MCF 10A (cell line): ENCODE results near the gene CTNND1. TPM values are rescaled to one million over a fixed set of nuclear protein-coding genes. Genes with fewer than 3 reads are reported as not detected.

ENCODE experiments used
- BruUV-seq: library from RNA; stranded (reverse); fragments of 400-500 nt; replicated peaks from 2 replicates; lab custom pipeline; 2021; lab: Mats Ljungman, UMichigan
- CTCF ChIA-PET: fragments of 300-600 bp; sonication (Branson Sonifier 250); formaldehyde crosslinking; extraction: SDS; loops from one replicate; lab custom pipeline; 2021; ENCODE audit warnings: antibody characterized with exemption, inconsistent platforms; lab: Yijun Ruan, JAX
- POLR2A ChIA-PET: fragments of 300-600, 350-650 bp; sonication (Branson Sonifier 250); formaldehyde crosslinking; extraction: SDS; loops from one replicate; lab custom pipeline; 2020; ENCODE audit warnings: antibody characterized with exemption, inconsistent platforms; lab: Yijun Ruan, JAX
- DNase-seq: peaks from one replicate; pipeline ENCODE4 v3.0.0-alpha.2; 2018; ENCODE audit not compliant: unreplicated experiment
- H3K27ac Mint-ChIP-seq: one replicate; pipeline ENCODE4 v1.8.0; 2022; ENCODE audit warnings: mild to moderate bottlenecking, low read depth, mixed read lengths; ENCODE audit not compliant: unreplicated experiment
- H3K27me3 Mint-ChIP-seq: one replicate; pipeline ENCODE4 v1.8.0; 2022; ENCODE audit warnings: mixed read lengths; ENCODE audit not compliant: insufficient read depth, unreplicated experiment
- H3K36me3 Mint-ChIP-seq: one replicate; pipeline ENCODE4 v1.8.0; 2022; ENCODE audit warnings: mild to moderate bottlenecking, moderate library complexity, mixed read lengths; ENCODE audit not compliant: insufficient read depth, unreplicated experiment
- H3K4me1 Mint-ChIP-seq: one replicate; pipeline ENCODE4 v1.8.0; 2022; ENCODE audit warnings: mixed read lengths; ENCODE audit not compliant: insufficient read depth, unreplicated experiment
- H3K4me3 Mint-ChIP-seq: one replicate; pipeline ENCODE4 v1.8.0; 2022; ENCODE audit warnings: mild to moderate bottlenecking, moderate library complexity, mixed read lengths; ENCODE audit not compliant: unreplicated experiment
- H3K9me3 Mint-ChIP-seq: one replicate; pipeline ENCODE4 v1.8.0; 2022; ENCODE audit warnings: mixed read lengths; ENCODE audit not compliant: unreplicated experiment
- intact Hi-C: fragments of 100-400 bp; cut with micrococcal nuclease; formaldehyde crosslinking; loops from 2 replicates; pipeline ENCODE4 v1.14.1; 2022
- total RNA-seq: library from RNA; stranded (reverse); gene quantifications from 2 replicates; pipeline ENCODE4 v1.2.3, GENCODE V29; 2022
- TF ChIP-seq, protein P1 (sequence below): fragments of 200-600 bp; IDR thresholded peaks from one replicate; pipeline ENCODE4 v1.8.0; 2022; ENCODE audit warnings: antibody characterized with exemption, mild to moderate bottlenecking; ENCODE audit not compliant: unreplicated experiment

Gene CTNND1
- total RNA-seq, 1 experiment from 2014 or later = 114 TPM

DNA sequence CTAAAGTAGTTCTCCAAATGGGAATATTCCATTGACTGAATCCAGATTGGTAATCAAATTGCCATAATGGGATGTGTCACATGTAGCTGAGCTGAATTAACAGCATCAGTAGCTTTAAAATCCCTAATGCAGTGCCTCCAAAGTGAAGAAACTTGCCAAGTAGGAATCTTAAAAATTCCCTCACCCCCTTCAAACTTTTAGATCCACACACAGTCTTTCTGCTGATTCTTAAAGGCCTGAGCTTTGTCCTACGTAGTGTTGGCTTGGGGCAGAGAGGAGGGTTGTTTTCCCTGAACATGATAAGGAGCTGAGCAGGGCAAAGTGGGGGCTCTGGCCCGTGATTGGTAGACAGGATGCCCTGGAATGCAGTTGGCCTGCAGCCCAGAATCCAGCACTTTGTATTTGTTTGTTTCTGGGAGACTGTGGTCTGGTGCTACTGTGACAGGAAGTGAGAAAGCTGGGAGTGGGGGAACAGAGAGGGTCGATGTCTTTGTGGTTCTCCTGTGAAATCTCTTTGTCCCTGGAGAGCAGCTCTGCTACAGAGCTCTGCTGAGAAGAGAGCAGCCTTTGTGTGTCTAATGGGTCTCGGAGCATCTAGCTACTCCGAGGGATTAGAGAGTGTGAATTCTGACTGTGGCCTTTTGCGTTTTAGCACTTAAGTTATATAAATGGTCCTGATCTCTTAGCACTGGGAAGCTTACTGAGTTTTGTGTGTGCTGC lies 16.9 kb downstream of the CTNND1 start:
- intact Hi-C loops = loop anchor here (1.0 to 2.0 kb wide), 2 partner anchors 16 to 21 kb away; no protein-coding TSS in a partner anchor
- H3K4me1 Mint-ChIP-seq = peaks cover 58% of the 10 kb centered on the region
- peak overlapping the region; percentile 85 for H3K27ac Mint-ChIP-seq
- DNase-seq = peak; percentile 96
- no peaks in the 10 kb centered on the region for H3K9me3 Mint-ChIP-seq
- TF ChIP-seq, protein P1, sequence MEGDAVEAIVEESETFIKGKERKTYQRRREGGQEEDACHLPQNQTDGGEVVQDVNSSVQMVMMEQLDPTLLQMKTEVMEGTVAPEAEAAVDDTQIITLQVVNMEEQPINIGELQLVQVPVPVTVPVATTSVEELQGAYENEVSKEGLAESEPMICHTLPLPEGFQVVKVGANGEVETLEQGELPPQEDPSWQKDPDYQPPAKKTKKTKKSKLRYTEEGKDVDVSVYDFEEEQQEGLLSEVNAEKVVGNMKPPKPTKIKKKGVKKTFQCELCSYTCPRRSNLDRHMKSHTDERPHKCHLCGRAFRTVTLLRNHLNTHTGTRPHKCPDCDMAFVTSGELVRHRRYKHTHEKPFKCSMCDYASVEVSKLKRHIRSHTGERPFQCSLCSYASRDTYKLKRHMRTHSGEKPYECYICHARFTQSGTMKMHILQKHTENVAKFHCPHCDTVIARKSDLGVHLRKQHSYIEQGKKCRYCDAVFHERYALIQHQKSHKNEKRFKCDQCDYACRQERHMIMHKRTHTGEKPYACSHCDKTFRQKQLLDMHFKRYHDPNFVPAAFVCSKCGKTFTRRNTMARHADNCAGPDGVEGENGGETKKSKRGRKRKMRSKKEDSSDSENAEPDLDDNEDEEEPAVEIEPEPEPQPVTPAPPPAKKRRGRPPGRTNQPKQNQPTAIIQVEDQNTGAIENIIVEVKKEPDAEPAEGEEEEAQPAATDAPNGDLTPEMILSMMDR = no peak
- ChIA-PET POLR2A (interaction anchor here (0.6 to 11.9 kb wide), 17 partner anchors 8 to 727 kb away, joined by 3 to 285 read pairs (median 6); partner anchors contain the start of genes CTNND1, MED19, SELENOH and TMX2), CTCF (interaction anchor here (0.7 to 9.9 kb wide), 8 partner anchors 10 to 1391 kb away, joined by 3 to 117 read pairs (median 6); partner anchors contain the start of gene CTNND1)
- H3K4me3 Mint-ChIP-seq = peak overlapping the region; percentile 49
- H3K36me3 Mint-ChIP-seq = peaks cover 48% of the 10 kb centered on the region
- no TSS peak for BruUV-seq
- no peaks in the 10 kb centered on the region for H3K27me3 Mint-ChIP-seq

DNA sequence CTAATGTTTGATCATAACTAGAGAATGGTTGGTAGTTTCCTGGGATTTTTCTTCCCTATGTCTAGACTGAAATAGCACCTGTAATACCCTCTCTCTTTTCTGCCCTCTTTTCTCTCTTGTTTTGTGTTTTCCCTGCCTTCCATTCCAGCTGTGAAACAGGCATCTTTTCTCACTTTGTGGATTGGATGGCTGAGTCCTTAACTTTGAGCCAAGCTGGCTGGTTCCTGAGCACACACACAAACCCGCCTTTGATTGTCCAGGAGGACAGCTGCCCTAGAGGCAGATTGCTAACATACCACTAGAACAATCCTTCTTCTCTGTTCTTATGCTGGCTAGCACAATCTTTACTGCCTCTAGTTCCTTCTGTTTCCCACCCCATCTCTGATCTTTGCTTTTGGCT lies 17.7 kb downstream of the CTNND1 start:
- Mint-ChIP-seq H3K27ac (peak overlapping the region; percentile 85), H3K36me3 (peaks cover 44% of the 10 kb centered on the region), H3K27me3 (no peaks in the 10 kb centered on the region), H3K4me3 (peak overlapping the region; percentile 17), H3K4me1 (peaks cover 58% of the 10 kb centered on the region), H3K9me3 (no peaks in the 10 kb centered on the region)
- no TSS peak for BruUV-seq
- intact Hi-C loops = loop anchor here (2.0 kb wide), 1 partner anchor 16 kb away; no protein-coding TSS in a partner anchor
- peak; percentile 66 for DNase-seq
- POLR2A ChIA-PET = interaction anchor here (0.9 to 11.9 kb wide), 13 partner anchors 9 to 468 kb away, joined by 3 to 285 read pairs (median 6); partner anchors contain the start of genes CTNND1, MED19, SELENOH and TMX2
- TF ChIP-seq, protein P1 = no peak
- CTCF ChIA-PET = interaction anchor here (0.8 to 9.9 kb wide), 4 partner anchors 9 to 798 kb away, joined by 3 to 117 read pairs (median 33); partner anchors contain the start of gene CTNND1

DNA sequence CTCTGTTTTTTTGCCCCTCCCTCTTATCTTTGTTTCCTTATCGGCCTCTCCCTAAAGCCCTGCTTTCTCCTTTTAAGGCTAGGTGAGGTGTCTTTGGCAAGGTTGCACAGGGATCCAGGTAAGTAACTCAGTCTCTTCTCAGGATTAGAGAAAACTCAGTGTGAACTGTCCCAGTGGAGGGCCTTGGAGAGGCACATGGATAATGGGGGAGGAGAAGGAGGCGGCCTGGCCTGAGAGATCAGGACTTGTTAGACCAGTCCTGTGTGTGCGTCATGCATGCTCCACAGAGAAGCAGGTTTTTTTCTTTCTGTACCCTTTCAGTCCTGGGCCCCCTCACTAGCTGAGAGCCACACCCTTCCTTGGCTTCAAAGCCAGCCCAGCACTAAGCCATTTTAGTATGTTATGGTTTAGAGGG lies 19.9 kb downstream of the CTNND1 start:
- H3K9me3 Mint-ChIP-seq = no peaks in the 10 kb centered on the region
- H3K36me3 Mint-ChIP-seq = peaks cover 46% of the 10 kb centered on the region
- intact Hi-C loops = no loop called here
- H3K27ac Mint-ChIP-seq = peak overlapping the region; percentile 77
- H3K27me3 Mint-ChIP-seq = no peaks in the 10 kb centered on the region
- DNase-seq = peak; percentile 35
- TF ChIP-seq, protein P1 = no peak
- no TSS peak for BruUV-seq
- ChIA-PET POLR2A (interaction anchor here (1.7 to 11.9 kb wide), 3 partner anchors 10 to 19 kb away, joined by 5 to 285 read pairs (median 60); partner anchors contain the start of gene CTNND1), CTCF (interaction anchor here (0.8 to 9.9 kb wide), 4 partner anchors 10 to 21 kb away, joined by 3 to 117 read pairs (median 24); partner anchors contain the start of gene CTNND1)
- H3K4me3 Mint-ChIP-seq = no peak overlapping the region
- H3K4me1 Mint-ChIP-seq = peaks cover 43% of the 10 kb centered on the region

DNA sequence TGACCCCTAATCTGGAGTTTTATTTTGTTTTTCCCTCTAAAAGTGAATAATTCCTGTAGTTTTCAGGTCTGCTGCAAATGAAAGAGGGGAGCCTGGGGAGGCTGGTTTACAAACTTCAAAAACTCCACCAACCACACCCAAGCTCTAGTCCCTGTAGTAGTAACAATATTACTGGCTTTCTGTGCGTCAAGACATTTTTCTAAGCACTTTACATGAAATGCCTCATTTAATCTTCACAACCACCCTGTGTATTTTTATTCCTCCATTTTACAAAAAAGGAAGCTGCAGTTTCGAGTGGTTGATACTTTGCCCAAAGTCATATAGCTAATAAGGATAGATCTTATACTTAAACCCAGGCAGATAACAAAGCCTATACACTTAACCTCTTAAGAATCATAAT lies 23.5 kb downstream of the CTNND1 start:
- H3K27ac Mint-ChIP-seq = peak overlapping the region; percentile 31
- H3K4me3 Mint-ChIP-seq = no peak overlapping the region
- TF ChIP-seq, protein P1 = no peak
- no peaks in the 10 kb centered on the region for H3K9me3 Mint-ChIP-seq
- H3K4me1 Mint-ChIP-seq = peaks cover 37% of the 10 kb centered on the region
- no peak for DNase-seq
- peaks cover 52% of the 10 kb centered on the region for H3K36me3 Mint-ChIP-seq
- ChIA-PET CTCF (interaction anchor here (0.6 to 2.9 kb wide), 7 partner anchors 10 to 729 kb away, joined by 3 to 22 read pairs (median 5); no protein-coding TSS in a partner anchor), POLR2A (interaction anchor here (8.7 kb wide), 1 partner anchor 22 kb away, joined by 210 read pairs; the partner anchor contains the start of gene CTNND1)
- intact Hi-C loops = no loop called here
- no peaks in the 10 kb centered on the region for H3K27me3 Mint-ChIP-seq
- no TSS peak for BruUV-seq
